GM23248 (cell line): Measurements from ENCODE around the gene GRB10. TPM values are rescaled to one million over a fixed set of nuclear protein-coding genes. Genes with fewer than 3 reads are reported as not detected.

Experiments used
- DNase-seq: peaks from one replicate; pipeline ENCODE4 v3.0.0-alpha.2; 2015
- H2AFZ ChIP-seq: fragments of 200-600 bp; sonication (generic); 2 replicates; pipeline ENCODE4 v1.6.1; 2016; ENCODE audit warnings: antibody characterized with exemption
- H3F3A ChIP-seq: fragments of 200-600 bp; sonication (generic); 2 replicates; pipeline ENCODE4 v1.6.1; 2016; ENCODE audit warnings: mild to moderate bottlenecking, antibody characterized with exemption, mixed run types; ENCODE audit not compliant: insufficient read depth
- H3K27ac ChIP-seq: fragments of 200-600 bp; sonication (generic); 2 replicates; pipeline ENCODE4 v1.5.1; 2016; ENCODE audit warnings: mild to moderate bottlenecking
- H3K27me3 ChIP-seq: fragments of 200-600 bp; sonication (generic); replicated peaks from 2 replicates; pipeline ENCODE4 v1.6.1; 2016; ENCODE audit warnings: mild to moderate bottlenecking; ENCODE audit not compliant: insufficient read depth
- H3K36me3 ChIP-seq: fragments of 200-600 bp; sonication (generic); 2 replicates; pipeline ENCODE4 v1.6.1; 2016; ENCODE audit warnings: low read depth, mild to moderate bottlenecking
- H3K4me1 ChIP-seq: fragments of 200-600 bp; sonication (generic); 2 replicates; pipeline ENCODE4 v1.6.1; 2016; ENCODE audit warnings: mild to moderate bottlenecking; ENCODE audit not compliant: insufficient read depth
- H3K4me2 ChIP-seq: fragments of 200-600 bp; sonication (generic); one replicate; pipeline ENCODE4 v1.6.1; 2016; ENCODE audit warnings: mild to moderate bottlenecking; ENCODE audit not compliant: unreplicated experiment
- H3K4me3 ChIP-seq: fragments of 200-600 bp; sonication (generic); 2 replicates; pipeline ENCODE4 v1.5.1; 2016; ENCODE audit warnings: mild to moderate bottlenecking
- H3K79me2 ChIP-seq: fragments of 200-600 bp; sonication (generic); 2 replicates; pipeline ENCODE4 v1.6.1; 2016; ENCODE audit warnings: mild to moderate bottlenecking; ENCODE audit not compliant: insufficient read depth
- H3K9ac ChIP-seq: fragments of 200-600 bp; sonication (generic); 2 replicates; pipeline ENCODE4 v1.6.1; 2016; ENCODE audit warnings: mild to moderate bottlenecking
- H3K9me2 ChIP-seq: fragments of 200-600 bp; sonication (generic); 2 replicates; pipeline ENCODE4 v1.6.1; 2016; ENCODE audit warnings: mixed run types, mild to moderate bottlenecking, moderate library complexity; ENCODE audit not compliant: insufficient read depth
- H3K9me3 ChIP-seq: fragments of 200-600 bp; sonication (generic); one replicate; pipeline ENCODE4 v1.6.1; 2017; ENCODE audit warnings: low read depth
- H4K20me1 ChIP-seq: fragments of 200-600 bp; sonication (generic); 2 replicates; pipeline ENCODE4 v1.6.0; 2016; ENCODE audit not compliant: insufficient read depth
- EZH2 ChIP-seq: fragments of 200-600 bp; sonication (generic); IDR thresholded peaks from 2 replicates; pipeline ENCODE4 v1.6.1; 2018; ENCODE audit warnings: antibody characterized with exemption, mild to moderate bottlenecking; ENCODE audit not compliant: insufficient read depth, poor library complexity, severe bottlenecking
- EZH2phosphoT487 ChIP-seq: fragments of 200-600 bp; sonication (generic); IDR thresholded peaks from 2 replicates; pipeline ENCODE4 v1.6.1; 2018; ENCODE audit warnings: antibody characterized with exemption, moderate library complexity, mild to moderate bottlenecking, low read depth; ENCODE audit not compliant: insufficient read depth
- WGBS, 2 experiments: methylation state at CpG; one replicate each; pipeline ENCODE4 v1.1.6; 2015 to 2017; ENCODE audit warnings: low lambda C conversion rate in 2 of 2, low coverage in 1 of 2; ENCODE audit errors: missing lambda C conversion rate in 2 of 2; 5-methylcytosine and 5-hydroxymethylcytosine counted together
- in situ Hi-C: fragments of 300-500 bp; cut with MboI; formaldehyde crosslinking; loops from 2 replicates; pipeline ENCODE4 v1.15.0; 2020
- polyA plus RNA-seq: library from polyadenylated mRNA; unstranded; fragments of >200 nt; fragmentation: Nextera tagmentation; extraction: Ambion mirVana; gene quantifications from 2 replicates; pipeline ENCODE4 v1.2.1, GENCODE V29; 2016
- total RNA-seq: library from RNA; depleted of rRNA; stranded (reverse); fragments of >200 nt; shearing (Covaris generic); gene quantifications from 2 replicates; pipeline ENCODE4 v1.2.3, GENCODE V29; 2014

GRB10 gene
- total and polyA plus RNA-seq, 2 experiments from 2014 or later, result 12.9 to 25.9 TPM

- H3K9me2 ChIP-seq, result no peaks in the 10 kb centered on the region
- H2AFZ ChIP-seq, result no peak overlapping the region
- WGBS, 2 experiments, result 98% methylated on average over 12 of the region's 12 CpGs
- H3K27ac ChIP-seq, result no peak overlapping the region
- DNase-seq, result no peak
- TF ChIP-seq EZH2phosphoT487, result no peak
- TF ChIP-seq EZH2, result no peak
- no peak overlapping the region for H3K4me2 ChIP-seq
- no peaks in the 10 kb centered on the region for H4K20me1 ChIP-seq
- in situ Hi-C loops, result no loop called here
- no peak overlapping the region for H3K4me3 ChIP-seq
- no peak overlapping the region for H3K9ac ChIP-seq
- no peaks in the 10 kb centered on the region for H3K9me3 ChIP-seq
- peaks cover 13% of the 10 kb centered on the region; the same call in 1 of the 2 replicates for H3K36me3 ChIP-seq
- no peaks in the 10 kb centered on the region for H3K4me1 ChIP-seq
- no peaks in the 10 kb centered on the region for H3K79me2 ChIP-seq
- no peaks in the 10 kb centered on the region for H3K27me3 ChIP-seq
- H3F3A ChIP-seq, result no peaks in the 10 kb centered on the region
These were observed 183.3 kb downstream of the GRB10 start for GRCh38 chr7:50599385-50599784.

GRCh38 chr7:50598460-50599343, 184.0 kb downstream of the GRB10 start:
- no peak overlapping the region for H3K27ac ChIP-seq

GRCh38 chr7:50596484-50596883, 186.2 kb downstream of the GRB10 start:
- H3K9me3 ChIP-seq, result no peaks in the 10 kb centered on the region
- no peaks in the 10 kb centered on the region for H3F3A ChIP-seq
- no peak overlapping the region for H3K4me3 ChIP-seq
- no peak overlapping the region for H3K4me2 ChIP-seq
- DNase-seq, result no peak
- H3K36me3 ChIP-seq, result peaks cover 15% of the 10 kb centered on the region; the same call in 1 of the 2 replicates
- in situ Hi-C loops, result no loop called here
- no peaks in the 10 kb centered on the region for H4K20me1 ChIP-seq
- no peaks in the 10 kb centered on the region for H3K27me3 ChIP-seq
- WGBS, 2 experiments, result 94 to 96% methylated on average over 4 of the region's 4 CpGs
- H3K4me1 ChIP-seq, result no peaks in the 10 kb centered on the region
- H3K9ac ChIP-seq, result no peak overlapping the region
- H3K79me2 ChIP-seq, result no peaks in the 10 kb centered on the region
- H2AFZ ChIP-seq, result no peak overlapping the region
- H3K9me2 ChIP-seq, result no peaks in the 10 kb centered on the region
- TF ChIP-seq EZH2phosphoT487, result no peak
- no peak for TF ChIP-seq EZH2
- no peak overlapping the region for H3K27ac ChIP-seq

More at GRCh38 chr7:50598460-50599343, 184.0 kb downstream of the GRB10 start:
- Histone ChIP-seq H3K4me2 (no peak overlapping the region), H2AFZ (no peak overlapping the region), H3K9ac (no peak overlapping the region), H3K9me2 (no peaks in the 10 kb centered on the region), H3K4me1 (no peaks in the 10 kb centered on the region), H3K79me2 (no peaks in the 10 kb centered on the region), H4K20me1 (no peaks in the 10 kb centered on the region), H3K9me3 (no peaks in the 10 kb centered on the region), H3F3A (no peaks in the 10 kb centered on the region), H3K4me3 (no peak overlapping the region), H3K36me3 (peaks cover 13% of the 10 kb centered on the region; the same call in 1 of the 2 replicates), H3K27me3 (no peaks in the 10 kb centered on the region)
- TF ChIP-seq EZH2 (no peak), EZH2phosphoT487 (no peak)
- WGBS, 2 experiments, result 86 to 89% methylated on average over 16 to 18 of the region's 18 CpGs
- DNase-seq, result no peak
- in situ Hi-C loops, result no loop called here

- TF ChIP-seq EZH2phosphoT487 (no peak), EZH2 (no peak)
These were observed 187.1 kb downstream of the GRB10 start for GRCh38 chr7:50595491-50596102.

More at GRCh38 chr7:50595491-50596102, 187.1 kb downstream of the GRB10 start:
- Histone ChIP-seq H3K79me2 (no peaks in the 10 kb centered on the region), H3K4me2 (no peak overlapping the region), H3F3A (no peaks in the 10 kb centered on the region), H3K9me2 (no peaks in the 10 kb centered on the region), H2AFZ (no peak overlapping the region), H3K4me1 (no peaks in the 10 kb centered on the region), H3K36me3 (peaks cover 12% of the 10 kb centered on the region; the same call in 1 of the 2 replicates), H3K27ac (no peak overlapping the region), H4K20me1 (no peaks in the 10 kb centered on the region), H3K9ac (no peak overlapping the region), H3K27me3 (no peaks in the 10 kb centered on the region), H3K4me3 (no peak overlapping the region), H3K9me3 (no peaks in the 10 kb centered on the region)
- in situ Hi-C loops, result no loop called here
- 43 to 46% methylated on average over 5 of the region's 5 CpGs for WGBS, 2 experiments
- DNase-seq, result peak; percentile 65
